Nucleus accumbens (tissue), 56 donors: ENCODE measurements around the gene PTK6.

Experiments
- DNase-seq, 56 donors: peaks; one replicate each; lab custom pipeline; 2025; lab: John Stamatoyannopoulos, UW

Gene PTK6

DNA sequence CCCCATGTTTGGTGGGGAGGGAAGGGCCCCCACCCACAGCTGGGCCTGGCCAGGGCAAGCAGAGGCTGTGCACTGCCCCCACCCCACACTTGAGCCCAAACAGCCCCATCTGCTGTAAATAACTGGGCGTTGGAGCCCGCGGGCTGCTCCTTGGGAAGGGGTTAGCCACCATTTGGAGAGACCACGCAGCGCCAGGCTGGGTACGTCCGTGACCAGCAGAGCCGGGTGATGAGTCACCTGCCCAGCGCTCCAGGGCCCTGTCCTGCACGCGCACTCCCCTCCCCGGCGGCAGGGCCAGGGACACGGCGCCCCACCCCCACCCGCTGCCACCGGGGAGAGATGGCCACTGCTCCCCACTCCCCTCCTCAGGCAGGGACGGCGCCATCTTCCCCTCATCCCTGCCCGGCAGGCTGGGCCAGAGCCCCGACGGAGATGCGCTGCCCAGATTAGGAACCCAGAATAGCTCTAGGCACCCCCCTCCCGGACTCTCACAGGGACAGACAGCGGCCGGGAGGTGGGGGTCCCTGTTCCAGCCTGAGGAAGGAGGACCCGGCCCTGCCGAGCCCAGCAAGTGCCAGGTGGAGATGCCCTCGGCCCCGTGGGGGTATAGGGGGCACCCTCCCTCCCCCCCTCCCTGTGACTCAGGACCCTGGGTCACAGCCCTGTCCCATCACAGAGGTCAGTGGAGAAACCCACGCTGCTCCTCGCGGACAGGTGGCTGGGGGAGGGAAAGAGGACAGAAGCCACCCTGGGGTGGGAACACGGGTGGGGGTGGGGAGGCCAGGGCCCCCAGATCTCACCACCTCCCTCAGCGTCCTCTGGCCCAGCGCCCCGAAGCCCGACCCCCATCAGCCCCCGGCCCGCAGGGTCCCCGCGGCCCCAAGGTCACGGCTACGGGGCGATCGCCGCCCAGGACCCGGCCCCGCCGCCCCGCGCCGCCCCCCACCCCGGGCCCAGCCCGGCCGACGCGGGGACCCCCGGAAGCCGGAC, 38.9 kb downstream of the PTK6 start:
- peak in 3 of 56 donors; percentile 25 to 44 (median 26) for DNase-seq

- DNase-seq = no peak
Measured at GRCh38 chr20:63497138-63497945, 39.8 kb downstream of the PTK6 start.

DNA sequence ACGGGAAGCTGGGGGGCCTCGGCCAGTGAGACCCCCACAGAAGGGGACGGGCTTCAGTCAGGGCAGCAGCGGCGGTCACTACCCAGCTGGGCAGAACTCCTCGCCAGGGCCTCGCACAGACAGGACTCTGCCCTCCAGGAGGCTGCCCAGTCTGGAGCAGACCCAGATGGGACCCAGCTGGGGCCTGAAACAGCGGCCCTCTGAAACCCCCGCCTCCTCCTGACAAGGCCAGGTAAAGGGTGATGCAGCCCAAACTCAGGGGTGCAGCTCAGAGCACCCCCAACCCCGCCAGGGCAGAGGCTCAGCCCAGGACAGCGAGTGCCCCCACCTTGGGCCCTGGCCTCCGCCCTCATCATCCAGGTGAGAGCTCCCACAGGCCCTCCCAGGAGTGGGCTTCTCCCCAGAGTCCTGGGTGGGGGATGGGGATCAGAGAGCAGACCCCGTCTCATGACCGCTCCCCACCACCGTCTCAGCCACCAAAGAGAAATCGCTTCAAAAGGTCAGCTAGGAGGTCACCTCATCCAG, 40.5 kb downstream of the PTK6 start:
- DNase-seq = no peak

- peak in 40 of 56 donors; percentile 12 to 74 (median 41) for DNase-seq
Measured at GRCh38 chr20:63495741-63496595, 41.2 kb downstream of the PTK6 start.

- no peak for DNase-seq
Measured at GRCh38 chr20:63495167-63495720, 41.9 kb downstream of the PTK6 start.

DNA sequence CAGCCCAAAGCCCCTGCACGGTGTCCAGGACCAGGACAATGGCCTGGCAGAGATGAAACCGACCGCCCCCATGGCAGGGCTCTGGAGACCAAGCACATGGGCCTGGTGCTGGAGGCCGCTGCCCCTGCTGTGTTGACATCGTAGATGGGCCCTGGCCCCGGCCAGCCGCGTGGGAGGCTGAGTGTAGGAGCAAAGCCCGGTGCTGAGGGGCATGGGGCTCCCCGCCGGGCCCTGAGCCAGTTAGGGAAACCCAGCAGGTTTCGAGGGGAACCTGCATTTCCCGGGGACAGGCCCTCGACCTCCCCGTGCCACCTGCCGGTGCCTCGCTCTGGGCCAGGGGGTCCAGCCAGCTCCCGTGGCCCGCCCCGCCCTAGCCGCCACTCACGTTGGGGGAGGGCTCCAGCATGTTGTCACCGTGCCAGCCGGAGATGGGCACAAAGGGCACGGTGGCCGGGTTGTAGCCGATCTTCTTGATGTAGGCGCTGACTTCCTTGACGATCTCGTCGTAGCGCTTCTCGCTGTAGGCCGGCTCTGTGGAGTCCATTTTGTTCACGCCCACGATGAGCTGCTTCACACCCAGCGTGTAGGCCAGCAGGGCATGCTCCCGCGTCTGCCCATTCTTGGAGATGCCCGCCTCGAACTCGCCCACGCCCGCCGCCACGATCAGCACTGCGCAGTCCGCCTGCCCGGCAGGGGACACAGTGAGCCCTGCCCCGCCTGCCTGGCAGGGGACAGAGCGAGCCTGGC, 42.6 kb downstream of the PTK6 start:
- DNase-seq = no peak

DNA sequence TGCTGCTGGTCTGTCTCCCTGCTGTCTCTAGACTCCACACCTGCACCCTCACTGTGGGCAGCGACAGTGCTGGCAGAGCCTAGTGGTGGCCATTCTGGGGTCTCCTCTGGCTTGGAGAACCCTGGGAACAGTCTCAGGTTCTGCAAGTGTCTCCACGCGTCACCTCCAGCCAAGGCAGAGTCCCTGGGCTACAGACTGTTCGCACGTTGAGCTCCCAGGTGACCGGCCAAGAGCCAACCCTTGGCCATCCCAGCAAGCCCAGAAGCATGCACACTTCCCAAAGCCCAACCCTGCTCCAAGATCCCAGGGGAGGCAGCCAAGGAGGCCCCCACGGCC, 43.1 kb downstream of the PTK6 start:
- DNase-seq = no peak

DNA sequence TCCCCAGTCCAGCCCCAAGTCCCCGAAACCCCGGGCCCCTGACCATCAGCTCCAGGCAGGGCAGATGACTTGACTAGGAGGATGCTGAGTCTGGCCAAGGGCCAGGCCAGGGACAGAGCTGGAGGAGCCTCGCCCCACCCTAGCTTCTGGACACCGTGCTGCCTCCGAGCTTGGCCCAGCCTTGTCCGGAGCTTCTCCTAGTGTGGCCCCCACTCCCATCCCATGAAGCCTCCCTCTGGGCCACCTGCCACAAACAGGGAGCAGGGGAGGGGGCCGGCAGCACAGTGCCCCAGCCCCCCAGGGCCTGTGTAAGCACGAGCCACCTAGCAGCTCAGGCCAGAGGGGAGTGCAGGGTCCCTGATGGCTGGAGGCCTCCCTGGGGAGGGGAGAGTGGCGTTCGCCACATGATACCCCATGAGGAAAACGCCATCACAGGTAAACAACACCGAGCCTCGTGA, 43.6 kb downstream of the PTK6 start:
- DNase-seq = no peak

DNA sequence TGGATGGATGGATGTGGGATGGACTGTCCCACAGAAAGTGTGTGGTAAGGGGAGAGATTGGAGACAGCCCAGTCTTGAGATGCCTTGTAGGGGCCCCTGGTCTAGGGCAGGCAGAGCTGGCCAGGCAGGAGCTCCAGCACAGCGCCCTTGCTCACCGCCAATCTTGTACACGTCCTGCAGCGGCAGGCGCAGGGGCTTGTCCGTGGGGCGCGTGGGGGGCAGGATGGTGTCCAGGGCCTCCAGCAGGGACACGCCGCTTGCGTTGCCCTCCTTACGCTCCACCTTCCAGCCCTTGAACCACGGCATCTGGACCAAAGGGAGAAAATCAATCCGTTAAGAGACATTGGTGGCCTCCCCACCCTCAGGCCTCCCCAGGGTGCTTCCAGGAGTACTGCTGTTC, 44.2 kb downstream of the PTK6 start:
- DNase-seq = no peak

DNA sequence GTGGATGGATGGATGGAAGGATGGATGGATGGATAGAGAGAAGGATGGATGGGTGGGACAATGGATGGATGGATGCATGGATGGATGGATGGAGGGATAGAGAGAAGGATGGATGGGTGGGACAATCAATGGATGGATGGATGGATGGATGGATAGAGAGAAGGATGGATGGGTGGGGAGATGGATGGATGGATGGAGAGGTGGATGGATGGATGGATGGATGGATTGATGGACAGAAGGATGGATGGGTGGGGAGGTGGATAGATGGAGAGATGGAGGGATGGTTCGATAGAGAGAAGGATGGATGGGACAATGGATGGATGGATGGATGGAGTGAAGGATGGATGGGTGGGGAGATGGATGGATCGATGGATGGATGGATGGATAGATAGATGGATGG, 44.7 kb downstream of the PTK6 start:
- DNase-seq = no peak

DNA sequence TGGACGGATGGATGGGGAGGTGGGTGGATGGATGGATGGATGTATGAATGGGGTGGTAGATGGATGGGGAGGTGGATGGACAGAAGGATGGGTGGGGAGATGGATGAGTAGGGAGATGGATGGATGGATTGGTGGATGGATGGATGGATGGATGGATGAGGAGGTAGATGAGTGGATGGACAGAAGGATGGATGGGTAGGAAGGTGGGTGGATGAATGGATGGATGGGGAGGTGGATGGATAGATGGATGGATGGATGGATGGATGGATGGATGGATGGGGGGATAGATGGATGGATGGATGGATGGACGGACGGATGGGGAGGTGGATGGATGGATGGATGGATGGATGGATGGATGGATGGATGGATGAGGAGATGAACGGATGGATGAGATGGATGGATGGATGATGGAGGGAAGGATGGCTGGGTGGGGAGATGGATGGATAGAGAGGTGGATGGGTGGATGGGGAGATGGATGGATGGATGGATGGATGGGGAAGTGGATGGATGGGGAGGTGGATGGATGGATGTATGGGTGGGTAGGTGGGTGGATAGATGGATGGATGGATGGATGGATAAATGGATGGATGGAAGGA, 45.4 kb downstream of the PTK6 start:
- no peak for DNase-seq

- DNase-seq = no peak
Measured at GRCh38 chr20:63491078-63491477, 46.1 kb downstream of the PTK6 start.

- no peak for DNase-seq
Measured at GRCh38 chr20:63490416-63490815, 46.8 kb downstream of the PTK6 start.

DNA sequence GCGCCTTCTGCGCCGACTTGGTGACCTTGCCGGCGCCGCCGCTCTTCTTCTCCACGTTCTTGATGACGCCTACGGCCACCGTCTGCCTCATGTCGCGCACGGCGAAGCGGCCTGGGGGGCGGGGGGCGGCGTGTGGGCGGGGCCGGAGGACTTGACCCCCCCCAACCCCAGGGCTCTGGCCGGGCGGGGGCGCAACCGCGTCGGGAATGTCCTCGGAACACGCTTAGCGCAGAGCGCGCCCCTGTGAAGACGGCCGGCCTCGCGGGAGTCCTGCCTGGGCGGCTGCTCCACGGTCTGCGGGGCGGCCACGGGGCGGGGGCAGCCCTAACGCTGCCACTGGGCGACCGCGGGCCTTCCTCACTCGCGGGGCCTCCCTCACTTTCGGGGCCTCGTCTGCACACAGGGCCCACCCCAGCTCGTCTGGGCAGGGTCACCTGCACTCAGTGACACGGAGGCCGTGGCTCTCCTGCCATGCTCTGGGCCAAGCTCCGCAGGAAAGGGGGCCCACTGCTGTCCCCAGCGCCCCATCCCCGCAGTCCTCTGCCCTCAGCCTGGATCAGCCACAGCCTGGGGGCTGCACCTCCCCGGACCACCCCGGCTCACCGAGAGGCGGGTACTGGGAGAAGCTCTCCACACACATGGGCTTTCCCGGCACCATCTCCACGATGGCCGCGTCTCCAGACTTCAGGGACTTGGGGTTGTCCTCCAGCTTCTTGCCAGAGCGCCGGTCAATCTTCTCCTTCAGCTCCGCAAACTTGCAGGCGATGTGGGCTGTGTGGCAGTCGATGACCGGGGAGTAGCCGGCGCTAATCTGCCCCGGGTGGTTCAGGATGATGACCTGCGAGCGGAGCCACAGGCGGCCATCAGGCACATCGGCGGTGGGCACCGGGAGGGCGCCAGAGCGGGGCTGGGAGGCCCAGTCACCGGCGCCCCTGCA, 48.6 kb downstream of the PTK6 start:
- DNase-seq = no peak

- DNase-seq = no peak
Measured at GRCh38 chr20:63487781-63488241, 49.4 kb downstream of the PTK6 start.

GRCh38 chr20:63487116-63487764, 49.9 kb downstream of the PTK6 start:
- DNase-seq = no peak

- no peak for DNase-seq
Measured at GRCh38 chr20:63486300-63486855, 50.8 kb downstream of the PTK6 start.
